DOHH2 (cell line): Measurements from ENCODE around the gene ITPR1.

Source experiments
- H3F3A ChIP-seq: fragments of 200-600 bp; sonication (generic), shearing (Covaris generic); 2 replicates; pipeline ENCODE4 v1.6.0; 2016; ENCODE audit warnings: antibody characterized with exemption, mild to moderate bottlenecking; ENCODE audit not compliant: control insufficient read depth, insufficient read depth
- H3K27ac ChIP-seq: fragments of 200-600 bp; sonication (generic); 2 replicates; pipeline ENCODE4 v1.5.1; 2014; ENCODE audit warnings: low read depth, mild to moderate bottlenecking, low read length, moderate library complexity
- H3K27me3 ChIP-seq: fragments of 200-600 bp; sonication (generic); 2 replicates; pipeline ENCODE4 v1.6.1; 2014; ENCODE audit warnings: mild to moderate bottlenecking, low read length, mixed read lengths; ENCODE audit not compliant: control insufficient read depth
- H3K36me3 ChIP-seq: fragments of 200-600 bp; sonication (generic); 2 replicates; pipeline ENCODE4 v1.6.1; 2014; ENCODE audit warnings: mild to moderate bottlenecking, low read length, moderate library complexity, mixed read lengths; ENCODE audit not compliant: control insufficient read depth
- H3K4me1 ChIP-seq: fragments of 200-600 bp; sonication (generic); 2 replicates; pipeline ENCODE4 v1.6.1; 2014; ENCODE audit warnings: mild to moderate bottlenecking, low read length, mixed read lengths; ENCODE audit not compliant: control insufficient read depth
- H3K4me2 ChIP-seq: fragments of 200-600 bp; sonication (generic); 2 replicates; pipeline ENCODE4 v1.6.0; 2014; ENCODE audit warnings: mild to moderate bottlenecking, low read length, moderate library complexity
- H3K4me3 ChIP-seq: fragments of 200-600 bp; sonication (generic); 2 replicates; pipeline ENCODE4 v1.5.1; 2014; ENCODE audit warnings: mild to moderate bottlenecking, low read length, mixed read lengths
- H3K79me2 ChIP-seq: fragments of 200-600 bp; sonication (generic); 2 replicates; pipeline ENCODE4 v1.6.1; 2014; ENCODE audit warnings: mild to moderate bottlenecking, low read length, mixed read lengths; ENCODE audit not compliant: control insufficient read depth
- H3K9me2 ChIP-seq: fragments of 200-600 bp; sonication (generic); replicated peaks from 2 replicates; pipeline ENCODE4 v1.6.1; 2014; ENCODE audit warnings: mild to moderate bottlenecking, low read length, mixed read lengths; ENCODE audit not compliant: control insufficient read depth
- H3K9me3 ChIP-seq: fragments of 200-600 bp; sonication (generic); 2 replicates; pipeline ENCODE4 v1.6.1; 2014; ENCODE audit warnings: antibody characterized with exemption, low read length, mixed read lengths; ENCODE audit not compliant: control insufficient read depth, insufficient read depth
- H4K20me1 ChIP-seq: fragments of 200-600 bp; sonication (generic); 2 replicates; pipeline ENCODE4 v1.6.0; 2014; ENCODE audit warnings: low read depth, mild to moderate bottlenecking, antibody characterized with exemption, low read length, moderate library complexity; ENCODE audit not compliant: control insufficient read depth, insufficient read depth
- CTCF ChIP-seq: fragments of 200-600 bp; sonication (generic); IDR thresholded peaks from one replicate; pipeline ENCODE4 v1.5.1; 2014; ENCODE audit warnings: antibody characterized with exemption, mild to moderate bottlenecking, low read depth, low read length; ENCODE audit not compliant: poor library complexity, severe bottlenecking
- EZH2phosphoT487 ChIP-seq: fragments of 200-600 bp; sonication (generic); IDR thresholded peaks from 2 replicates; pipeline ENCODE4 v1.6.1; 2017; ENCODE audit warnings: borderline replicate concordance, mild to moderate bottlenecking, antibody characterized with exemption, low read length, moderate library complexity, mixed read lengths

ITPR1 gene

GRCh38 chr3:4742359-4742758 lies 249.2 kb downstream of the ITPR1 start:
- Histone ChIP-seq H4K20me1 (no peaks in the 10 kb centered on the region), H3K9me2 (no peaks in the 10 kb centered on the region), H3K9me3 (no peaks in the 10 kb centered on the region), H3K79me2 (no peaks in the 10 kb centered on the region), H3K36me3 (no peaks in the 10 kb centered on the region), H3K4me2 (no peak overlapping the region), H3K4me3 (no peak overlapping the region), H3F3A (no peaks in the 10 kb centered on the region), H3K4me1 (no peaks in the 10 kb centered on the region), H3K27ac (no peak overlapping the region), H3K27me3 (no peaks in the 10 kb centered on the region)
- no peak for TF ChIP-seq CTCF
- TF ChIP-seq EZH2phosphoT487: no peak

GRCh38 chr3:4743371-4743770 lies 250.2 kb downstream of the ITPR1 start:
- Histone ChIP-seq H3K9me2 (no peaks in the 10 kb centered on the region), H3K27me3 (no peaks in the 10 kb centered on the region), H3K79me2 (no peaks in the 10 kb centered on the region), H3K9me3 (no peaks in the 10 kb centered on the region), H4K20me1 (no peaks in the 10 kb centered on the region), H3K4me3 (no peak overlapping the region), H3K36me3 (no peaks in the 10 kb centered on the region), H3K4me1 (no peaks in the 10 kb centered on the region), H3F3A (no peaks in the 10 kb centered on the region), H3K27ac (no peak overlapping the region), H3K4me2 (no peak overlapping the region)
- no peak for TF ChIP-seq CTCF
- TF ChIP-seq EZH2phosphoT487: no peak

- H3F3A ChIP-seq: no peaks in the 10 kb centered on the region
- no peak overlapping the region for H3K4me2 ChIP-seq
- no peaks in the 10 kb centered on the region for H3K9me2 ChIP-seq
- H4K20me1 ChIP-seq: no peaks in the 10 kb centered on the region
- no peaks in the 10 kb centered on the region for H3K36me3 ChIP-seq
- H3K27me3 ChIP-seq: no peaks in the 10 kb centered on the region
- TF ChIP-seq CTCF (no peak), EZH2phosphoT487 (no peak)
- H3K79me2 ChIP-seq: no peaks in the 10 kb centered on the region
- no peaks in the 10 kb centered on the region for H3K4me1 ChIP-seq
- H3K27ac ChIP-seq: no peak overlapping the region
- no peak overlapping the region for H3K4me3 ChIP-seq
- H3K9me3 ChIP-seq: no peaks in the 10 kb centered on the region
Observed at GRCh38 chr3:4744405-4745234, 251.5 kb downstream of the ITPR1 start.
